ENCODE data around the gene SCO2.
"Not testable (repeated sequence)": the region's sequence is repeated elsewhere in the genome, so short reads cannot be mapped to it uniquely, and the experiment has no call there.

SCO2 gene

DNA sequence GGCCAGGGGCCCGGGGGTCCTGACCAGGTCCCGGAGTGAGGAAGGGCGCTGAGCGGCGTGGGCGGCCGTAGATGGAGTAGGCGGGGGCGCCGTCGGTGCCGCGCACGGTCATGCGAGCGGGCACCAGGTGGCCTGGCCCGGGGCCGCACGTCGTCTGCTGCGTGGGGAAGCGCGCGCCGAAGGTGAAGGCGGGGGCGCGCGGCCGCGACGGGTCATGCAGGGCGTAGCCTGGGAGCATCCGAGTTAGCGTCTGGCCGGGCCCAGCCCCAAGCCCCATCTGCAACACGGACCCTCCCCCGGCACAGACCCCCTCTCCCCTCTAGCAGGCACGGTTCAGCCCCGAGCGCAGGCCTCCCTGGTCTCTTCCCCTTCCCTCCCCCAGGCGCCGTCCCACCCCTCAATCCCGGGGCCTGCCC lies 6.2 kb upstream of the SCO2 start:
- no peak for DNase-seq

DNA sequence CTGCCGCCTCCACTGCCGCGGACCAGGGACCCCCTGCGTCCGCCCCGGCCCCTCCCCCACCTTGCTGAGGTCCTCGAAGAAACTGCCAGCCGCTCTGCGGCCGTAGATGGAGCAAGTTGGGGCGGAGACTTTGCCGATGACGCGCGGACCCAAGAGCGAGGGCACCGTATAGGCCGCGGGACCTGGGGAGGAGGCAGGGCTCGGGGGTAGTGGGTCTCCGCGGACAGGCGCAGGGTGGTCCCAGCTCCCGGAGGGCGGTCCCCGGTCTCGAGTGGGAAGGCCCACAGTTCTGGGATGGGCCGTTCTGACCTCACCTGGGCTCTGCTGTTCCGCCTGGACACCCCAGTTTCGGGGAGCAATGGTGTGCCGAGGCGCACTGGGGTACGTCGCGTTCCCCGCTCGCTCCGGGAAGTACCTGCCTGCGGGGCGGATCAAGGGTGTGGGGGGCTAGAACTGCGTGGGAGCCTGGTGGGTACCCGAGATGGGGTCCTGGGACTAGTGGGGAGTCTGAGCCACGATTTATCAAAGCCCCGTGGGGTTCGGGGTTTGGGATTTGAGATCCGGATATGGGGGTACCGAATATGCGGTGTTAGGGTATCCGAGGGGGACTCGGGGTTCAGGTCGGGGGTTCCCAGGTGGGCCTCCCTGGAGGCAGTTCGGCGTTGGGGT lies 5.6 kb upstream of the SCO2 start:
- no peak for DNase-seq

- no peak for DNase-seq
Observed at GRCh38 chr22:50530580-50530876, 5.1 kb upstream of the SCO2 start.

- no peak for DNase-seq
Observed at GRCh38 chr22:50529897-50530579, 4.6 kb upstream of the SCO2 start, which contains the start of gene TYMP. Gene TYMP (minus strand): TSS chr22:50530012. CDS start chr22:50529709, 303 bp downstream.

DNA sequence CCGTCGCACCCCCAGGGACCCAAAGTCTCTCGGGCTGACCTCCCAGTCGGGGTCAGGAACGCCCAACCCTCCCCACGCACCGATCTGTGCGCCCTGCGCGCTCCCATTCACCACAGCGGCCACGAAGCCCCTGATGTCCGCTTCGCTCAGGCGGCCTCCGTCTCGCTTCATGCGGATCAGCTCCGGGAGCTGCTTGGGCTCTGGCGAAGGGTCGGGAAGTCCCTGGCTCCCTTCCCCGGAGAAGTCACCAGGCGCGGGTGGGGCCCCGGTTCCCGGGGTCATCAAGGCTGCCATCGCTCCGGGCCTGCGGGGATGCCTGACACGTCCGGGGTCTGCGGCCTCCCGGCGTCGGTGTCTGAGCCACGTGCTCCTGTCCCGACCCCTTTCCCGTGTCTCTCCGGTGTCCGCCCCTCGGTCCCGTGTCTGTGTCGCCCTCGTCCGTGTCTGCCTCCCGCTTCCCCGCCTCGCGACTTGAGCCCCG lies 4.1 kb upstream of the SCO2 start:
- DNase-seq = no peak

DNA sequence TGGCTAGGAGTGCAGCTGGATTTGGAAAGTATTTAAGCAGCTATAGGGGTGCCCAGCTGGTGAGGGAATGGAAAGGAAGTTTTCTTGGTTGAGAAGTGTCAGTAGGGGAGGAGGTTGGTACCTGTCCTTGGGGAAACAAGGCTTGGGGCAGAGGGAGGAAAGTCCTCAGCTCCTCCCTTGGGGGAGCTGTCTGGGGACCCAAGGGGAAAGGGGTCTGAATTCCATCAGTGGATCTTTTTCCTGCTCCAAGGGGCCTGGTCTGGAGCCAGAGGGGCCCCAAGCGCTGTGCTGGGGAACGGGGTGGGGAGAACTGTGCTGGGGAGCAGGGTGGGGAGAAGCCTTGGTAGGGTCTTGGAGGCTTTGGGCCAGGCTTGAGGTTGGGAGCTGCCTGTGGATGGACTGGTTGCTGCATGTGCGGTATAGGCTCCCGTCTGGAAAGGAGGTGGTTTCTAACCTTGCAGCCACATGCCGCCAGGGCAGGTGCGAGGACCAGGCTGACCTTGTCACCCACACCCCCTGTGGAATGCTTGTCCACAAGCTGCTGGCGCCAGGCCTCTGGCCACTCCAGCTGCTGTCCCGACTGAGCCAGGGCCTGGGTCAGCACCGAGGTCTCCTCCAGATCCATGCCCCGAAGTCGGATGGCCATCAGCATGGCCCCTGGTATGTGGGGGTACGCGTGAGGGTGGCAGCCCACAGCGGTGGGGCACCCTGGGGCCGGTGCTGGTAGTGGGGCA lies 3.5 kb upstream of the SCO2 start:
- no peak for DNase-seq

- DNase-seq = no peak
Observed at GRCh38 chr22:50527921-50528681, 2.7 kb upstream of the SCO2 start.

DNA sequence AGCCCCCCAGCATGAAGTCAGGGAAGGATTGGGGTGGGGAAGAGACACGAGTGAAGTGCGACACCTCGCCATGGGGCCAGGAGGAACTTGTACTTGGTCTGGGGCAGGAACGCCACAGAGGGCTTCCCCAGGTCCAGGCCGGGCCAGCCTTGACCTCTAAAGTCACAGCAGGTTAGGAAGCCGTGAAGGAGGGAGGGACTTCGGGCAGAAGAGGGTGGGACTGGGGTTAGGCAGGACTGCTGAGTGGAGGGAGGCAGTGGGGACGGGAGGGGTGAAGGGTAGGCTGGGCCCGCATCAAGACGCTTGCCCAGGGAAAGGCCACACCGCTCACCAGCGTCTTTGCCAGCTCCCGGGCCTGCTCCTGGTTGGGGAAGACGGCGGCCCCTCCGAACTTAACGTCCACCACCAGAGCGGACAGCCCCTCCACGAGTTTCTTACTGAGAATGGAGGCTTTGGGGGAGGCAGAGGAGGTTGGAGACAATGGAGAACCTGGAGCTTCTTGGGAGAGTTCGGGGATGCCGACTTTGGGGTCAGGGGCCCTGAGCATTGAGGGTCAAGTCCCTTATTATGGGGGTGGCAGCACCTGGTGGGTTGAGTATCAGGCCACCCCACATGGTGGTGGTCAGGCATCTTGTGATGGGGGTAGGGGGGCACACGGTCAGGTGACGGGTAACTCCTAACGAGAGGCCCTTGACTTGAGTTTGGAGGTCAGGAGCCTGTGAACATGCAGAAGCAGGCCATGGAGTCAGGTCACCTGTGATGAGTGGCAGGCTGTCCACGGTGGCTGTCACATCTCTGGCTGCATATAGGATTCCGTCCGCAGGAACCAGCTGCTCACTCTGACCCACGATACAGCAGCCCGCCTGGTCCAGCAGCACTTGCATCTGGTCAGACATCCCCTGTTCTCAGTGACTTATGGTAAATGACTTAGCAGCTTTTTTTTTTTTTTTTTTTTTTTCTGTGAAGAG lies 1.7 kb upstream of the SCO2 start:
- DNase-seq = no peak

- peak; percentile 59 to 77 for DNase-seq
Observed at GRCh38 chr22:50526108-50526833, 873 bp upstream of the SCO2 start.

DNA sequence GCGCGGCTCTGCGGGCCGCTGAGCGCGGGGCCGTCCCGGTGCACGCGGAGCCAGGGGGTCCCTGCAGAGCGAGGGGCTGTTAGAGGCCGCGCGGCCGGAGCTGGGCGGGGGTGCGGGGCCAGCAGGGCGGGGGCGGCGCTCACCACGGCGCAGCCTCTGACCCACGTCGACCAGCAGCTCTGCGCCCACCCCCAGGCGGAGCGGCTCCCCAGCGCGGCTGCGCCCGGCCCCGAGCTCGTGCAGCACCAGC lies 385 bp upstream of the SCO2 start:
- no peak for DNase-seq

DNA sequence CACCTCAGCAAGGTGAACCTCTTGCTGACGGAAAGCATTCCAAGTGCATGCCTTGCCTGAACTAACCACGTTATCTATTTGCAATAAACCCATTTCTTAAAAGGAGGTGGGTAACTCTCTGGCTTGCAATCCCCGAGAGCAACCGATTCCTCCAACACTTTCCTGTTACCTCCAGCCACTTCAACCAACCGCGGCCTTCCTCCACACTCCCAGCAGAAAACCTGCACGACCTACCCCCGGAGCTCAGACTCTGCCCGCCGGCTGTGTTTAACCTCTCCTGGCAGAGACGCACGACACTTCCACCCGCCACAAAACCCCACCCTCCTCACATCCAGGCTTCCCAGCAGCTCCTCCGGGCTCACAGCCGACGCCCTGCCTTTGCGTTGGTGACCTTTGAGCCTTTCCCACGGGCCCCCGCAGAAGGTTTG lies 708 bp downstream of the SCO2 start:
- no peak for DNase-seq

GRCh38 chr22:50523806-50524675 lies 1.4 kb downstream of the SCO2 start:
- no peak for DNase-seq

DNA sequence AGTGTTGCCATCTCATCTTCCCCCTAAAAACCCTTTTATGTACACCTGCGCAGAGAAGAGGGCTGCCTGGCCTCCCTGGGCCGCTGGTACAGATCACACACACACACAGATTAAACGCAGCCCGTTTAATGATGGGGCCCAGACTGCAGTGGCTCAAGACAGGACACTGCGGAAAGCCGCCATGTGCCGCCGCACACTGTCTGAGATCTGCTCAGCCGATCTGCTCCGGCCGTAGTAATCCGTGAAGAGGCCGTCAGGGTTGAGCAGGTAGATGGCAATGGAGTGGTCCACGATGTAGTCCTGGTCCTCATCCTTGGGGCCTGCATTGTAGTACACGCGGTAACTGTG lies 2.0 kb downstream of the SCO2 start:
- no peak for DNase-seq

- no peak for DNase-seq
Observed at GRCh38 chr22:50522806-50523438, 2.5 kb downstream of the SCO2 start.

DNA sequence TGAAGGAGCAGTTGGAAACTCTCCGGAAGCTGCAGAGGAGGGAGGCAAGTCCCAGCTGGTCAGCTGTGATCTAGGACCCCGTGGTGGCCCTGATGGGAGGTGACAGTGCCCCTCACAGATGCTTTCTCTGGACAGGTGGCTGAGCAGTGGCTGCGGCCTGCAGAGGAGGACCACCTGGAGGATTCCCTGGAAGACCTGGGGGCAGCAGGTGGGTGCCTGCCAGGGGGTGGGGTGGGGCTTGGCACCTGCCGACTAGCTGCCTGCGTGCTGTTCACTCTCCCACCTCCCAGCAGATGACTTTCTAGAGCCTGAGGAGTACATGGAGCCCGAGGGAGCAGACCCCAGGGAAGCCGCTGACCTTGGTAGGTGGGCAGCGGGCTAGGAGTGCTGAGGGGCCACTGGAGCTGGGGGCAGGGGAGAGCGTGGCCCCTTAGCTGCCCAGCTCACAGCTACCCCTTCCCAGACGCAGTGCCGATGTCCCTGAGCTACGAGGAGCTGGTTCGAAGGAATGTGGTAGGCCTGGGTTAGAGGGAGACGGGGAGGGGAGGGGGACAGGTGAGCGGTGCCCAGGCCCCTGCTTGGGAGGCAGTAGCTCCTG lies 3.1 kb downstream of the SCO2 start:
- no peak for DNase-seq

DNA sequence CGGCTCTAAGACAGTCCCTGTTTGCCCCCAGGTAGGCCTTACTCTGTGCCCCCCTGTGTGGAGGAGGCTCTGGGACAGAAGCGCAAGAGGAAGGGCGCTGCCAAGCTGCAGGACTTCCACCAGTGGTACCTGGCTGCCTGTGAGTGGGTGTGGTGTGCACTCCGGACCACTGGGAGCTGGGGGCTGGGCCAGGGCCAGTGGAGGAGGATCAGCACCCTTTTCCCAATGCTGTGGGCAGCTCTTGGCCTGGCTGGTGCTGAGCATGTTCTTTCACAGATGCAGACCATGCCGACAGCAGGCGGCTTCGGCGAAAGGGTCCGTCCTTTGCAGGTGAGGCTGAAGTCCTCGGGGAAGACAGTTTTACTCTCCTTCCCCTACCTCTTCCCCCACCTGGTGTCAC lies 3.7 kb downstream of the SCO2 start:
- no peak for DNase-seq

- no peak for DNase-seq
Observed at GRCh38 chr22:50520826-50521453, 4.5 kb downstream of the SCO2 start.

DNA sequence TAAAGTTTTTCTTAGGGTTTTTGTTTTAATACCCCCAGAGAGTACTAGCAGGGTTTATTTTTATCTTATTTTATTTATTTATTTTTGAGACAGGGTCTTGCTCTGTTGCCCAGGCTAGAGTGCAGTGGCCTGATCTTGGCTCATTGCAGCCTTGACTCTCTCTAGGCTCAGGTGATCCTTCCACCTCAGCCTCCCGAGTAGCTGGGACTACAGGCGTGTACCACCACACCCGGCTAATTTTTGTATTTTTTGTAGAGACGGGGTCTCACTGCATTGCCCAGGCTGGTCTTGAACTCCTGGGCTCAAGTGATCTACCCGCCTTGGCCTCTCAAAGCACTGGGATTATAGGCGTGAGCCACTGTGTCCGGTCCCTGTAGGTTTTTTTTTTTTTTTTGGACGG lies 5.2 kb downstream of the SCO2 start:
- not testable (repeated sequence) for DNase-seq

- no peak for DNase-seq
Observed at GRCh38 chr22:50519151-50519550, 6.2 kb downstream of the SCO2 start.
